ENCODE results near the gene GEMIN8. TPM values are rescaled to one million over a fixed set of nuclear protein-coding genes. Genes with fewer than 3 reads are reported as not detected.

GEMIN8 gene
- total and polyA plus RNA-seq, 2 of the 8 experiments (the other 6 are each of a cell fraction or from before 2014, with no cell fraction given) = 18.2 to 31.4 TPM

GRCh38 chrX:13966071-13966792 lies 63.5 kb downstream of the GEMIN8 start:
- H3K23ac ChIP-seq (ENCODE audit: insufficient read length) = no peak overlapping the region
- H2AK5ac ChIP-seq (ENCODE audit: low read depth, low read length) = no peak overlapping the region
- H3K18ac ChIP-seq (ENCODE audit: extremely low read depth, low read length) = no peak overlapping the region
- H4K5ac ChIP-seq (ENCODE audit: insufficient read length, low read depth, low read length) = no peak overlapping the region
- H2BK20ac ChIP-seq (ENCODE audit: low read length) = no peak overlapping the region
- H4K91ac ChIP-seq (replicated peaks; ENCODE audit: insufficient read length, low read length) = no peak overlapping the region
- no peak overlapping the region for H3K27ac ChIP-seq (ENCODE audit: low read depth, low read length)
- no peaks in the 10 kb centered on the region for H3K23me2 ChIP-seq (ENCODE audit: low read depth, low read length)
- POLR2A ChIA-PET (ENCODE audit: partially characterized antibody) = interaction anchor here (0.9 kb wide), 1 partner anchor 27 kb away, joined by 3 read pairs; no protein-coding TSS in a partner anchor
- 0 out of 7 replicates have a peak, but pooled peaks cover 0 to 3% (median 0%) of the 10 kb centered on the region in 4 experiments for H3K4me1 ChIP-seq (replicated peaks in 1 of 4; ENCODE audit: control insufficient read depth in 3 of 4, insufficient read depth in 4 of 4, low read length in 3 of 4)
- no peak for TF ChIP-seq CHD2 (IDR thresholded peaks at IDR 0.05; ENCODE audit: low read length)
- H3K79me1 ChIP-seq (ENCODE audit: low read depth, low read length) = no peaks in the 10 kb centered on the region
- no peaks in the 10 kb centered on the region for H3K27me3 ChIP-seq (replicated peaks in 1 of 4; ENCODE audit: control insufficient read depth in 3 of 4, extremely low read depth in 1 of 4, insufficient read depth in 3 of 4, low read length in 3 of 4)
- H3K4me3 ChIP-seq (ENCODE audit: extremely low read depth in 1 of 4, insufficient read depth in 2 of 4, low read depth in 3 of 4, low read length in 4 of 4) = no peak overlapping the region
- H3K79me2 ChIP-seq (ENCODE audit: control insufficient read depth in 1 of 2, insufficient read depth in 2 of 2, low read length in 2 of 2) = no peaks in the 10 kb centered on the region
- H2AFZ ChIP-seq (ENCODE audit: low read length) = no peak overlapping the region
- no peak overlapping the region for H2BK12ac ChIP-seq (ENCODE audit: low read depth, low read length)
- H3K36me3 ChIP-seq (ENCODE audit: control insufficient read depth in 2 of 4, insufficient read depth in 4 of 4, low read length in 3 of 4) = no peaks in the 10 kb centered on the region
- no peak overlapping the region for H3K56ac ChIP-seq (replicated peaks; ENCODE audit: insufficient read length, low read depth, low read length)
- FAIRE-seq = no peak
- DNase-seq (ENCODE audit: low read depth in 1 of 2, low spot score in 2 of 2) = no peak
- H3K4me2 ChIP-seq (ENCODE audit: insufficient read depth in 1 of 2, low read depth in 2 of 2, low read length in 2 of 2) = no peak overlapping the region
- H2BK120ac ChIP-seq (replicated peaks; ENCODE audit: low read depth, low read length) = no peak overlapping the region
- H3K9me3 ChIP-seq (ENCODE audit: insufficient read depth in 2 of 2, low read depth in 1 of 2, low read length in 1 of 2) = no peaks in the 10 kb centered on the region
- no peak overlapping the region for H4K8ac ChIP-seq (ENCODE audit: extremely low read depth, insufficient read depth, low read length)
- no peak overlapping the region for H3K4ac ChIP-seq (replicated peaks; ENCODE audit: insufficient read length, low read depth, low read length)
- H2BK15ac ChIP-seq (ENCODE audit: low read length) = no peak overlapping the region
- CTCF ChIA-PET (ENCODE audit: partially characterized antibody) = interaction anchor here (0.5 to 1.4 kb wide), 5 partner anchors 17 to 67 kb away, joined by 3 to 4 read pairs (median 4); no protein-coding TSS in a partner anchor
- H3K9ac ChIP-seq (replicated peaks in 1 of 4; ENCODE audit: extremely low read depth in 1 of 4, low read depth in 3 of 4, low read length in 3 of 4) = no peak overlapping the region
- H2BK5ac ChIP-seq (ENCODE audit: low read depth, low read length) = no peak overlapping the region
- 85% methylated on average over 9 of the region's 10 CpGs; no CpG with 5 or more reads in 1 of the 2 experiments for WGBS, 2 experiments (ENCODE audit: extremely low coverage in 1 of 2, insufficient coverage in 1 of 2, insufficient read length in 1 of 2, insufficient replicate concordance in 2 of 2, low coverage in 1 of 2, low lambda C conversion rate in 2 of 2, missing lambda C conversion rate in 1 of 2)
- H4K20me1 ChIP-seq (replicated peaks in 1 of 2; ENCODE audit: control insufficient read depth in 1 of 2, insufficient read depth in 2 of 2, low read length in 2 of 2) = no peaks in the 10 kb centered on the region
- H3K14ac ChIP-seq (ENCODE audit: insufficient read length) = no peak overlapping the region

All from H1 (cell line).